Ovary (tissue), 3 donors: Measurements from ENCODE around the gene ASCL5.

ENCODE experiments used
- EP300 ChIP-seq: sonication (generic); formaldehyde crosslinking; IDR thresholded peaks from one replicate; pipeline ENCODE4 v1.6.1; 2017; ENCODE audit warnings: antibody characterized with exemption
- POLR2A ChIP-seq: fragments of 450-650 bp; IDR thresholded peaks from one replicate; pipeline ENCODE4 v1.6.1; 2017; ENCODE audit warnings: antibody characterized with exemption, mild to moderate bottlenecking, moderate library complexity
- TF ChIP-seq, protein P1 (sequence below), 3 donors: fragments of 450-650 bp in 2 of 3; fragments of 200-600 bp in 1 of 3; IDR thresholded peaks; one replicate each; pipeline versions ENCODE4 v1.5.1 to v1.8.0; 2016 to 2022; ENCODE audit warnings: antibody characterized with exemption in 3 of 3, mild to moderate bottlenecking in 1 of 3
- donor health status: DM: no; HTN: no; CAD: no.

DNA sequence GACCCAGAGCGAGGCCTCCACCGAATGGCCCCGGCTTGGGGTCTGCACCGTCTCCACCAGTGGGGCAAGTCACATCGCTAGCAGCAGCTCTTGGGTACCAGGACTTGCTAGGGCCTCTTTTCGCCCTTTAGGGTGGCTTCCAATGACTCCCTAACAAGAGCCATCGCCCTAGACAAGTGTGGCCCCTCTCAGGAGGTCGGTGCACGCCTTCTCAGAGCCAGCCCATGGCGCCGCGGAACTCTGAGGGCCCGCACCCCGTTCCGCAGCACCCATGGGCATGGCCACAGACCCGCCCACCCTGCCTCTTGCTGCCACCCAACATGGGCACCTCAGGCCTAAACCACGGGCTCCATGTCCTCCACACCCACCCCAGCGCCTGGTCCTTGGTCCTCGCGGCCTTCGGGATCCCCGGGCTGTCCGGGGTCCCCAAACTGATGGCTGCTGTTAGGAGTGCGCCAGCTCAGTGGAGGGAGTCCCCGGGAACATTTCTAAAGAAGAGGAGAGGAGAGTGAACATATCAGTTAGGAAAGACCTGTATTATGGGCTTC, 11.5 kb downstream of the ASCL5 start:
- TF ChIP-seq, protein P1, sequence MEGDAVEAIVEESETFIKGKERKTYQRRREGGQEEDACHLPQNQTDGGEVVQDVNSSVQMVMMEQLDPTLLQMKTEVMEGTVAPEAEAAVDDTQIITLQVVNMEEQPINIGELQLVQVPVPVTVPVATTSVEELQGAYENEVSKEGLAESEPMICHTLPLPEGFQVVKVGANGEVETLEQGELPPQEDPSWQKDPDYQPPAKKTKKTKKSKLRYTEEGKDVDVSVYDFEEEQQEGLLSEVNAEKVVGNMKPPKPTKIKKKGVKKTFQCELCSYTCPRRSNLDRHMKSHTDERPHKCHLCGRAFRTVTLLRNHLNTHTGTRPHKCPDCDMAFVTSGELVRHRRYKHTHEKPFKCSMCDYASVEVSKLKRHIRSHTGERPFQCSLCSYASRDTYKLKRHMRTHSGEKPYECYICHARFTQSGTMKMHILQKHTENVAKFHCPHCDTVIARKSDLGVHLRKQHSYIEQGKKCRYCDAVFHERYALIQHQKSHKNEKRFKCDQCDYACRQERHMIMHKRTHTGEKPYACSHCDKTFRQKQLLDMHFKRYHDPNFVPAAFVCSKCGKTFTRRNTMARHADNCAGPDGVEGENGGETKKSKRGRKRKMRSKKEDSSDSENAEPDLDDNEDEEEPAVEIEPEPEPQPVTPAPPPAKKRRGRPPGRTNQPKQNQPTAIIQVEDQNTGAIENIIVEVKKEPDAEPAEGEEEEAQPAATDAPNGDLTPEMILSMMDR (IDR thresholded peaks at IDR 0.05), result no peak
- TF ChIP-seq POLR2A, result no peak
- TF ChIP-seq EP300, result no peak
